Ascending aorta (tissue), 2 donors: ENCODE data around the gene ST6GALNAC4. TPM values are rescaled to one million over a fixed set of nuclear protein-coding genes. Genes with fewer than 3 reads are reported as not detected.

Source experiments
- DNase-seq, 2 donors: peaks; one replicate each; pipeline ENCODE4 v3.0.0-alpha.2; 2019; ENCODE audit warnings: low spot score in 2 of 2
- H3K27ac ChIP-seq, 2 donors: fragments of 200-600 bp; sonication (generic); one replicate each; pipeline ENCODE4 v1.5.1; 2016 to 2017; ENCODE audit warnings: mild to moderate bottlenecking in 1 of 2
- H3K27me3 ChIP-seq: fragments of 200-600 bp; sonication (generic); one replicate; pipeline ENCODE4 v1.5.1; 2017
- H3K36me3 ChIP-seq, 2 donors: fragments of 200-600 bp; sonication (generic); one replicate each; pipeline ENCODE4 v1.5.1; 2016
- H3K4me1 ChIP-seq, 2 donors: fragments of 200-600 bp; sonication (generic); one replicate each; pipeline ENCODE4 v1.5.1; 2016 to 2017; ENCODE audit warnings: mild to moderate bottlenecking in 1 of 2
- H3K4me3 ChIP-seq, 2 donors: fragments of 200-600 bp; sonication (generic); one replicate each; pipeline ENCODE4 v1.5.1; 2016 to 2017; ENCODE audit warnings: mild to moderate bottlenecking in 1 of 2
- H3K9me3 ChIP-seq, 2 donors: fragments of 200-600 bp; sonication (generic); one replicate each; pipeline ENCODE4 v1.5.1; 2016
- CTCF ChIP-seq, 3 experiments: fragments of 200-600 bp in 2 of 3; fragments of 450-650 bp in 1 of 3; sonication (generic) in 2 of 3; IDR thresholded peaks; one replicate each; pipeline ENCODE4 v1.5.1; 2016 to 2019; ENCODE audit warnings: antibody characterized with exemption in 3 of 3, mild to moderate bottlenecking in 1 of 3, moderate library complexity in 1 of 3
- intact Hi-C: fragments of 100-400 bp; cut with DNase I; formaldehyde crosslinking; loops from one replicate; pipeline ENCODE4 v1.15.1; 2023
- total RNA-seq: library from RNA; depleted of rRNA; stranded (reverse); fragments of >200 nt; gene quantifications from one replicate; pipeline ENCODE4 v1.1.0, GENCODE V29; 2016

The ST6GALNAC4 gene
- total RNA-seq, 1 donor from 2014 or later: 134 TPM

- Histone ChIP-seq H3K4me3 (no peak overlapping the region), H3K9me3 (no peaks in the 10 kb centered on the region), H3K4me1 (peaks cover 0 to 4% of the 10 kb centered on the region in 2 donors), H3K27me3 (no peaks in the 10 kb centered on the region), H3K27ac (no peak overlapping the region), H3K36me3 (peaks cover 15 to 25% of the 10 kb centered on the region in 2 donors)
- TF ChIP-seq CTCF (IDR thresholded peaks at IDR 0.05): no peak
- intact Hi-C loops: loop anchor here (2.0 kb wide), 1 partner anchor 171 kb away; no protein-coding TSS in a partner anchor
- DNase-seq: no peak
These were observed 28.5 kb upstream of the ST6GALNAC4 start for GRCh38 chr9:127945338-127945737.

- peaks cover 0 to 4% of the 10 kb centered on the region in 2 donors for H3K4me1 ChIP-seq
- intact Hi-C loops: loop anchor here (2.0 kb wide), 1 partner anchor 172 kb away; no protein-coding TSS in a partner anchor
- no peak overlapping the region for H3K27ac ChIP-seq
- peaks cover 15 to 25% of the 10 kb centered on the region in 2 donors for H3K36me3 ChIP-seq
- no peak overlapping the region for H3K4me3 ChIP-seq
- no peak for TF ChIP-seq CTCF (IDR thresholded peaks at IDR 0.05)
- no peaks in the 10 kb centered on the region for H3K27me3 ChIP-seq
- H3K9me3 ChIP-seq: no peaks in the 10 kb centered on the region
- no peak for DNase-seq
These were observed 27.9 kb upstream of the ST6GALNAC4 start for GRCh38 chr9:127944586-127945218.

GRCh38 chr9:127943731-127944144, 26.9 kb upstream of the ST6GALNAC4 start:
- Histone ChIP-seq H3K27ac (no peak overlapping the region), H3K9me3 (no peaks in the 10 kb centered on the region), H3K36me3 (peaks cover 15 to 25% of the 10 kb centered on the region in 2 donors), H3K27me3 (no peaks in the 10 kb centered on the region), H3K4me1 (peaks cover 0 to 4% of the 10 kb centered on the region in 2 donors), H3K4me3 (no peak overlapping the region)
- peak; percentile 91 to 97 (median 96) for TF ChIP-seq CTCF (IDR thresholded peaks at IDR 0.05)
- DNase-seq: peak in 1 of 2 donors; percentile 90
- intact Hi-C loops: loop anchor here (1.0 to 2.0 kb wide), 4 partner anchors 19 to 173 kb away; partner anchors contain the start of gene EEIG1

GRCh38 chr9:127943011-127943662, 26.3 kb upstream of the ST6GALNAC4 start:
- intact Hi-C loops: loop anchor here (1.0 to 2.0 kb wide), 3 partner anchors 20 to 92 kb away; partner anchors contain the start of gene EEIG1

More at GRCh38 chr9:127943011-127943662, 26.3 kb upstream of the ST6GALNAC4 start:
- Histone ChIP-seq H3K4me3 (no peak overlapping the region), H3K27ac (no peak overlapping the region), H3K9me3 (no peaks in the 10 kb centered on the region), H3K36me3 (peaks cover 15 to 25% of the 10 kb centered on the region in 2 donors), H3K27me3 (no peaks in the 10 kb centered on the region), H3K4me1 (peaks cover 3 to 4% of the 10 kb centered on the region in 2 donors)
- TF ChIP-seq CTCF (IDR thresholded peaks at IDR 0.05): no peak
- no peak for DNase-seq
